Right cardiac atrium (tissue), 5 donors: ENCODE data around the gene ELFN2. TPM values are rescaled to one million over a fixed set of nuclear protein-coding genes. Genes with fewer than 3 reads are reported as not detected.
"Not testable (repeated sequence)": the region's sequence is repeated elsewhere in the genome, so short reads cannot be mapped to it uniquely, and the experiment has no call there.

Experiments used
- ATAC-seq, 2 donors: fragments of 200-7000 bp; cut with Tn5 transposase; one replicate each; pipeline versions ENCODE4 v1.8.0 to v1.9.1; 2020; ENCODE audit warnings: moderate library complexity in 2 of 2, mild to moderate bottlenecking in 1 of 2
- DNase-seq, 3 donors: peaks; one replicate each; pipeline ENCODE4 v3.0.0-alpha.2; 2020
- H3K27ac ChIP-seq: one replicate; pipeline ENCODE4 v1.5.1; 2013; ENCODE audit warnings: mild to moderate bottlenecking, low read length, control low read depth, moderate library complexity
- H3K27me3 ChIP-seq: one replicate; pipeline ENCODE4 v1.6.1; 2013; ENCODE audit not compliant: control insufficient read depth, insufficient read depth
- H3K4me1 ChIP-seq: one replicate; pipeline ENCODE4 v1.6.1; 2013; ENCODE audit warnings: low read length; ENCODE audit not compliant: control insufficient read depth, insufficient read depth
- H3K4me3 ChIP-seq: one replicate; pipeline ENCODE4 v1.5.1; 2013; ENCODE audit warnings: low read length, control low read depth
- H3K9me3 ChIP-seq: one replicate; pipeline ENCODE4 v1.6.1; 2013; ENCODE audit warnings: low read length; ENCODE audit not compliant: control insufficient read depth
- WGBS: extraction: QIAGEN DNeasy Blood & Tissue Kit; methylation state at CpG from one replicate; pipeline ENCODE4 v1.1.7; 2013; 5-methylcytosine and 5-hydroxymethylcytosine counted together
- intact Hi-C, 4 donors: fragments of 100-400 bp; cut with DNase I; formaldehyde crosslinking; loops; one replicate each; pipeline versions ENCODE4 v1.11.0 to v1.14.0; 2022 to 2023
- polyA plus RNA-seq: library from polyadenylated mRNA; stranded (reverse); fragments of 200-250 nt; gene quantifications from one replicate; pipeline ENCODE4 v1.2.3, GENCODE V29; 2013
- total RNA-seq, 4 donors: library from RNA; stranded (reverse); fragmentation: NEBNext Ultra II Directional; extraction: Animal tissue kit (Norgen Biotek cat#: 25700); gene quantifications; one replicate each; pipeline ENCODE4 v1.2.1, GENCODE V29; 2021
- donor health status: healthy with polysubstance abuse.
- donor health status: DM: no; HTN: yes; CAD: no.
- donor health status: DM: no; HTN: no; CAD: no.
- donor health status: DM: no; HTN: yes; CAD: no; lungs with severe emphysema.
- donor health status: DM: yes; HTN: yes; CAD: no.

The ELFN2 gene
- total and polyA plus RNA-seq, 5 donors = 0.03 to 0.06 (median 0.05) TPM; not detected in 2

DNA sequence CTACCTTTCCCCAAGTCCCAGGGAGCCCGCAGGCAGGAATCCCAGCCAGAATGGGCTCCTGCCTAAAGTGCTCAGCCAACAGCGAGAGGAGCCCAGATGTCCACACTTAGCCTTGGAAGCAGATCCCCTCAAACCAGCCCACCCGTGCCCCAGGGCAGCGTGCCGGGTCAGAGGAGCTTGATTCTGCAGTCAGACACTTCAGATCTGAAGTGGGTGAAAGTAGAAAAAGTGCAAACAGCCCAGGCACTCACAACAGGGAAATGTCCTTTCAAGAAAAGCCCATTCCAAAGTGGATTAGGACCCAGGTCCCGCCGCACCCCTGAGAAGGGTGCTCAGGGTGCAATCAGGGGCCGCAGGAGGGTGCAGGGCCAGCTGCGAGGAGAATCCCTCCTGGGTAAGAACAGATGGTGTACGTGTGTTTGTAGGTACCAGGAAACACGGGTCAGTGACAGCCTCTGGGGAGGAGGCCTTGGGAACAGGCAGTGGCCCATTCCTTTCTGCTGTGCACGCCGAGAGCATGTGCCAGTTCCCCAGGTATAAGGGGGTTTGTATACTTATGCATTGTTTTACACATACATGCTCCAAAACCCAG is 17.7 kb downstream of the ELFN2 start:
- H3K9me3 ChIP-seq = no peaks in the 10 kb centered on the region
- no peak overlapping the region for H3K27ac ChIP-seq
- no peaks in the 10 kb centered on the region for H3K27me3 ChIP-seq
- no peak overlapping the region for H3K4me3 ChIP-seq
- intact Hi-C loops = no loop called here
- 76% methylated on average over 13 of the region's 13 CpGs for WGBS
- ATAC-seq (no peak), DNase-seq (no peak)
- no peaks in the 10 kb centered on the region for H3K4me1 ChIP-seq

GRCh38 chr22:37409031-37409430 is 18.2 kb downstream of the ELFN2 start:
- no peak for DNase-seq
- Histone ChIP-seq H3K27me3 (no peaks in the 10 kb centered on the region), H3K27ac (no peak overlapping the region), H3K9me3 (no peaks in the 10 kb centered on the region), H3K4me3 (no peak overlapping the region), H3K4me1 (no peaks in the 10 kb centered on the region)
- 73% methylated on average over 8 of the region's 8 CpGs for WGBS
- intact Hi-C loops = no loop called here
- ATAC-seq = no peak

- no peak for ATAC-seq
- 69% methylated on average over 8 of the region's 8 CpGs for WGBS
- no peaks in the 10 kb centered on the region for H3K9me3 ChIP-seq
- H3K4me1 ChIP-seq = no peaks in the 10 kb centered on the region
- no peak for DNase-seq
- H3K27me3 ChIP-seq = no peaks in the 10 kb centered on the region
- intact Hi-C loops = no loop called here
- no peak overlapping the region for H3K27ac ChIP-seq
- H3K4me3 ChIP-seq = no peak overlapping the region
Measured at GRCh38 chr22:37407856-37408255, 19.4 kb downstream of the ELFN2 start.

- Histone ChIP-seq H3K4me3 (no peak overlapping the region), H3K27me3 (no peaks in the 10 kb centered on the region), H3K4me1 (no peaks in the 10 kb centered on the region), H3K9me3 (no peaks in the 10 kb centered on the region), H3K27ac (no peak overlapping the region)
- intact Hi-C loops = no loop called here
- no peak for ATAC-seq
- WGBS = 74% methylated on average over 17 of the region's 17 CpGs
- DNase-seq = no peak
Measured at GRCh38 chr22:37406441-37407235, 20.6 kb downstream of the ELFN2 start.

GRCh38 chr22:37404091-37404490 is 23.2 kb downstream of the ELFN2 start:
- Histone ChIP-seq H3K9me3 (no peaks in the 10 kb centered on the region), H3K27ac (no peak overlapping the region), H3K4me3 (no peak overlapping the region), H3K4me1 (no peaks in the 10 kb centered on the region), H3K27me3 (no peaks in the 10 kb centered on the region)
- 78% methylated on average over 11 of the region's 11 CpGs for WGBS
- ATAC-seq = no peak
- DNase-seq = no peak
- intact Hi-C loops = no loop called here

DNA sequence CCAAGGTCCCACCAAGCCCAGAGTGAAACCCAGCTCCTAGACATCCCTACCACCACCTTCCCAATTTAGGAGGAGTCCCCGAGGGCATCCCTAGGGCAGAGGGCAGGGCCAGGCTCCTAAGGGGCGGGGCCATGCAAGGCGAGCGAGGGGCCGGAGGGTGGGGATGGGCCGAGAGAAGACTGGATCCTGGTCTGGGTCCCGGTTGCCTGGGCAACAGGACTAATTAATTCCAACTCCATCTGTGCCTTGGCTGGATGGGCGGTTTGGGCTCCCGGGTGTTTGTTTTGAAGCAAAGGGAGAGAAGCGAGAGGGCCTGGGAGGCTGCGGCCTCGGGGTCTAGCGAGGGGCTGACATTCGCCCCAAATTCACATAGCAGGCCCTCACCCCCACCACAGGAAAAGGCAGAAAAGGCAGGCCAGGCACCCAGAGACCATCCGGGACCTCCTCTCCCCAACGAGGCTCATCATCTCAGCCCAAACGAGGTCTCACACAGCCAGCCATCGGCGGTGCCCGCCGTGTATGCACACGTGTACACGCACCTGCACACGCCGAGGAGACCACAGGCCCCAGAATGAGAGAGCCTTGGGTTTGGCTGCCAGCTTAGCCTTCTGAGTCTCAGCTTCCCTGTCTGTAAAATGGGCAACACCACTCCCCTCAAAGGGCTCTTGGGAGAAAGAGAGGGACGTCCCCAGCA is 23.9 kb downstream of the ELFN2 start:
- no peak for DNase-seq
- intact Hi-C loops = no loop called here
- no peaks in the 10 kb centered on the region for H3K9me3 ChIP-seq
- H3K4me1 ChIP-seq = no peaks in the 10 kb centered on the region
- WGBS = 41% methylated on average over 26 of the region's 26 CpGs
- ATAC-seq = no peak
- H3K27ac ChIP-seq = no peak overlapping the region
- H3K27me3 ChIP-seq = no peaks in the 10 kb centered on the region
- H3K4me3 ChIP-seq = no peak overlapping the region

DNA sequence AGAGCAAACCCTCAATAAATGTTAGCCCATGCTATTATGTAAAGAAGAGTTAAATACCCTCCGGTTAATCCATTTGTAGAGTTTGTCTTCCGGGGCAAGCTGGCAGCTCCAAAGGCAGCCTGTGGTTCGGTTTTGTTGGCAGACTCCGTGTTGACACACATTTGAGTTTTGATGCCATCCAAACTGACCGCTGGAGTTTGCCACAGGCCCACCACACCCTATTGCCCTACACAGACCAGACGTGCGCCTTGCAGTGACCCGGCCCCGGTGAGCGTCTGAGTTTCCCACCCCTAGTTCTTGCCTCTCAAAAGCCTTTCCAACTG is 25.1 kb downstream of the ELFN2 start:
- no peak overlapping the region for H3K4me3 ChIP-seq
- ATAC-seq (no peak), DNase-seq (no peak)
- intact Hi-C loops = no loop called here
- no peak overlapping the region for H3K27ac ChIP-seq
- H3K27me3 ChIP-seq = no peaks in the 10 kb centered on the region
- H3K4me1 ChIP-seq = no peaks in the 10 kb centered on the region
- no peaks in the 10 kb centered on the region for H3K9me3 ChIP-seq
- 62% methylated on average over 10 of the region's 10 CpGs for WGBS

- ATAC-seq = peak; percentile 65 to 81
- Histone ChIP-seq H3K4me1 (no peaks in the 10 kb centered on the region), H3K27ac (no peak overlapping the region), H3K4me3 (no peak overlapping the region), H3K27me3 (no peaks in the 10 kb centered on the region), H3K9me3 (no peaks in the 10 kb centered on the region)
- 61% methylated on average over 14 of the region's 14 CpGs for WGBS
- DNase-seq = peak; percentile 62 to 84 (median 80)
- intact Hi-C loops = no loop called here
Measured at GRCh38 chr22:37401401-37402183, 25.7 kb downstream of the ELFN2 start.

GRCh38 chr22:37400719-37401118 is 26.6 kb downstream of the ELFN2 start:
- no peak overlapping the region for H3K27ac ChIP-seq
- no peak for ATAC-seq
- no peak for DNase-seq
- H3K9me3 ChIP-seq = no peaks in the 10 kb centered on the region
- intact Hi-C loops = no loop called here
- no peak overlapping the region for H3K4me3 ChIP-seq
- no peaks in the 10 kb centered on the region for H3K4me1 ChIP-seq
- H3K27me3 ChIP-seq = no peaks in the 10 kb centered on the region
- WGBS = 70% methylated on average over 11 of the region's 11 CpGs

DNA sequence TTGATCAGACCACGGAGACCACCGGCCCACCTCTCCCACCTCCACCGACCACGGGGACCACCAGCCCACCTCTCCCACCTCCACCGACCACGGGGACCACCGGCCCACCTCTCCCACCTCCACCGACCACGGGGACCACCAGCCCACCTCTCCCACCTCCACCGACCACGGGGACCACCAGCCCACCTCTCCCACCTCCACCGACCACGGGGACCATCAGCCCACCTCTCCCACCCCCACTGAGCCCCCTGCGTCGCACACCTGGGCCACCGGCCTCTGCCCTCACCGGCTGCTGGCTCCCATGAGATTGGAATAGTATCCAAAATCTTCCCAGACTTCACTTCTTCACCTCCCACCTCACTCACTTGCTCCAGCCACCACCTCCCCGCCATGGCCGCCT is 27.8 kb downstream of the ELFN2 start:
- 91% methylated on average over 16 of the region's 19 CpGs for WGBS
- DNase-seq, H3K27me3 ChIP-seq, H3K27ac ChIP-seq, intact Hi-C loops, H3K4me3 ChIP-seq, H3K4me1 ChIP-seq, H3K9me3 ChIP-seq, ATAC-seq: not testable (repeated sequence)

- DNase-seq (no peak), ATAC-seq (no peak)
- no peaks in the 10 kb centered on the region for H3K9me3 ChIP-seq
- 65% methylated on average over 10 of the region's 10 CpGs for WGBS
- no peak overlapping the region for H3K4me3 ChIP-seq
- intact Hi-C loops = no loop called here
- no peak overlapping the region for H3K27ac ChIP-seq
- H3K4me1 ChIP-seq = no peaks in the 10 kb centered on the region
- no peaks in the 10 kb centered on the region for H3K27me3 ChIP-seq
Measured at GRCh38 chr22:37397226-37397625, 30.1 kb downstream of the ELFN2 start.
